Activated naive CD4-positive, alpha-beta T cell treated with anti-CD3 and anti-CD28 coated beads, Interleukin-2, amount 50 U/mL, for 24 hours (primary cell): ENCODE data around the gene ATF4.
A peak's percentile ranks its signal among the peaks of the same experiment; 100 is the strongest.

Experiments used
- H3K27ac Mint-ChIP-seq: one replicate; pipeline ENCODE4 v1.8.0; 2021; ENCODE audit warnings: mild to moderate bottlenecking, mixed read lengths
- H3K27me3 Mint-ChIP-seq: one replicate; pipeline ENCODE4 v1.8.0; 2021; ENCODE audit warnings: mixed read lengths
- H3K36me3 Mint-ChIP-seq: one replicate; pipeline ENCODE4 v1.8.0; 2021; ENCODE audit warnings: mixed read lengths
- H3K4me1 Mint-ChIP-seq: one replicate; pipeline ENCODE4 v1.8.0; 2021; ENCODE audit warnings: mixed read lengths
- H3K4me3 Mint-ChIP-seq: one replicate; pipeline ENCODE4 v1.8.0; 2021; ENCODE audit warnings: mild to moderate bottlenecking, mixed read lengths
- H3K9me3 Mint-ChIP-seq: one replicate; pipeline ENCODE4 v1.8.0; 2021; ENCODE audit warnings: mixed read lengths

The ATF4 gene

DNA sequence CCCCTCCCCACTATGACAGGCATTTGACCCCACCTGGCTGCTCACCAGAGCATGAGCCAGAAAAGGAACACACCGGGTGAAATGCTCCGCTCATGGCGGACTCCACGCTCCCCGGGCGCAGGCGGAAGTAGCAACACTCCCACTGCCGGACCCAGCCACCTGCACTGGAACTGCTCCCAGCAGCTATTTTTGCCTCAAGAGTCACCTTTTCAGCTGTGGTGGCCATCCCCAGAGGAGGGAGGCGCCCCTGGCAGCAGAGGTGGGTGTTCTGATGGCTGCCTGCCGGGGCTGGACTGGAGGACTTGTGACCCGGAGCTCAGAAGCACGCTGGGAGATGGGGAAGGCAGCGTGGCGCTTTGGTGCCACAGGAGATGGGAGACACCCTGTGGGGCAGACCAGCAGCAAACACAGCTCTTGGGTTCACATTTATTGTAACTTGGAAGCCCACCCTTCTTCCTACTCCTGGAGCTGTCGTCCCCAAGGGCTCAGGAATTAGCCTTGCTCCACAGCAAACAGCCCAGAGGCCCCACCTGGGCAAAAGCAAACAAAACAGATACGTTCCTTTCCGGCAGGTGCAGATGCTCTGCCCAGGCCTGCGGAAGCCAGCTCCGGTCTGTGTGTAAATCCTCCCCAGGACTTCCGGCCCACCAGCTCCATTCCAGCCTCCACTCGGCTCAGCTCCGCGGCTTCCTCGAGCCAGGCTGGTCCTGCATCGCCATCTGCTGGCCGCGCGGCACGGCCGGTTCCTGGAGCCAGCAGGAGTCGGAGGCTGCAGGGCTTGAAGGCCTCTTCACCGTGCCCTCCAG, 8.5 kb downstream of the ATF4 start:
- Mint-ChIP-seq H3K4me1 (peaks cover 79% of the 10 kb centered on the region), H3K27me3 (no peaks in the 10 kb centered on the region), H3K36me3 (peaks cover 28% of the 10 kb centered on the region), H3K9me3 (no peaks in the 10 kb centered on the region), H3K27ac (peak overlapping the region; percentile 91), H3K4me3 (peak overlapping the region; percentile 92)

DNA sequence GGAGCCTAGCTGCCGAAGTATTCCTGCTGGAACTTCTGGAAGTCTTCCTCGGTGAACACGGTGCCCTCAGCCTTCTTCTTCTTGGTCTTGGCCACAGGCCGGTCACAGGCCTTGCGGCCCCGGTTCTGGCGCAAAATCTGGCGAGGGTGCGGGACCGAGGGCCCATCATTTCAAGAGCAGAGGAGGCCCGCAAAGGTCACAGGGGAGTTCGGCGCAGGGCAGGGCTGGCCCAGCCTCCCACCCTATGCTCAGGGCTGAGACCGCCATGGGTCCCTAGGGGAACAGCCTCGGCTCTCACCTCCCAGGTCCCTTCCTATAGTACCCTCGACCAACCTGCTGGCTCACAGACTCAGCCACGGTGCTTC, 9.1 kb downstream of the ATF4 start:
- H3K4me1 Mint-ChIP-seq: peaks cover 77% of the 10 kb centered on the region
- H3K27me3 Mint-ChIP-seq: no peaks in the 10 kb centered on the region
- no peaks in the 10 kb centered on the region for H3K9me3 Mint-ChIP-seq
- peaks cover 28% of the 10 kb centered on the region for H3K36me3 Mint-ChIP-seq
- no peak overlapping the region for H3K27ac Mint-ChIP-seq
- H3K4me3 Mint-ChIP-seq: peak overlapping the region; percentile 92

GRCh38 chr22:39530116-39530515, 9.8 kb downstream of the ATF4 start:
- H3K36me3 Mint-ChIP-seq: peaks cover 24% of the 10 kb centered on the region
- H3K27me3 Mint-ChIP-seq: no peaks in the 10 kb centered on the region
- peaks cover 72% of the 10 kb centered on the region for H3K4me1 Mint-ChIP-seq
- no peak overlapping the region for H3K27ac Mint-ChIP-seq
- H3K4me3 Mint-ChIP-seq: peak overlapping the region; percentile 92
- no peaks in the 10 kb centered on the region for H3K9me3 Mint-ChIP-seq

GRCh38 chr22:39530692-39531331, 10.4 kb downstream of the ATF4 start:
- Mint-ChIP-seq H3K4me1 (peaks cover 66% of the 10 kb centered on the region), H3K27me3 (no peaks in the 10 kb centered on the region), H3K27ac (peak overlapping the region; percentile 75), H3K9me3 (no peaks in the 10 kb centered on the region), H3K4me3 (peak overlapping the region; percentile 92), H3K36me3 (peaks cover 21% of the 10 kb centered on the region)

GRCh38 chr22:39532215-39533073, 12.1 kb downstream of the ATF4 start, which contains the start of gene RPS19BP1:
Gene RPS19BP1, minus strand, starts transcription at chr22:39532748. Its CDS starts 10 bp downstream, at chr22:39532738.
- no peaks in the 10 kb centered on the region for H3K27me3 Mint-ChIP-seq
- no peaks in the 10 kb centered on the region for H3K9me3 Mint-ChIP-seq
- peak within 1 kb of the TSS; percentile 96 for H3K27ac Mint-ChIP-seq
- H3K36me3 Mint-ChIP-seq: peaks cover 19% of the 10 kb centered on the region
- peak within 1 kb of the TSS; percentile 92 for H3K4me3 Mint-ChIP-seq
- peaks cover 54% of the 10 kb centered on the region for H3K4me1 Mint-ChIP-seq

DNA sequence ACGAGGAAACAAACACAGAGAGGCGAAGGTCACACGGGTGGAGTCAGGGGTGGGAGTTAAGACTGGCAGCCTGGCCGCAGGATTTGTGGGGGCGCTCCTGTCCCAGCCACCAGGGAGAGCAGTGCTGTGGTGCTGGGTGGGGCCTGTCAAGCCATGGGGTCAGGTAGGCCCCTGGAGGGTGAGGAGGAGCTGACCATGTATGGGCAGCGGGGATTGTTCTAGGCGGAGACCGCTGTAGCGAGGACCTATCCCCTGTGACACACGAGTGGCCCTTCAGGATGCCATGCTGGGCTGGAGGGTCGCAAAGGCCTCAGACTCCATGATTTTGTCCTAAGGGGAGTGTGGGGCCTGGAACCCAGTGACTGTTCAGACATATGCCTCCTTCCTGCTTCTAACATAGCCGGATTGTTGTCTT, 13.7 kb downstream of the ATF4 start:
- Mint-ChIP-seq H3K27me3 (no peaks in the 10 kb centered on the region), H3K27ac (no peak overlapping the region), H3K9me3 (no peaks in the 10 kb centered on the region), H3K4me3 (no peak overlapping the region), H3K4me1 (peaks cover 37% of the 10 kb centered on the region), H3K36me3 (peaks cover 17% of the 10 kb centered on the region)

- no peak overlapping the region for H3K27ac Mint-ChIP-seq
- no peaks in the 10 kb centered on the region for H3K9me3 Mint-ChIP-seq
- H3K36me3 Mint-ChIP-seq: peaks cover 16% of the 10 kb centered on the region
- H3K27me3 Mint-ChIP-seq: no peaks in the 10 kb centered on the region
- peaks cover 31% of the 10 kb centered on the region for H3K4me1 Mint-ChIP-seq
- no peak overlapping the region for H3K4me3 Mint-ChIP-seq
Measured at GRCh38 chr22:39534591-39535356, 14.4 kb downstream of the ATF4 start.

DNA sequence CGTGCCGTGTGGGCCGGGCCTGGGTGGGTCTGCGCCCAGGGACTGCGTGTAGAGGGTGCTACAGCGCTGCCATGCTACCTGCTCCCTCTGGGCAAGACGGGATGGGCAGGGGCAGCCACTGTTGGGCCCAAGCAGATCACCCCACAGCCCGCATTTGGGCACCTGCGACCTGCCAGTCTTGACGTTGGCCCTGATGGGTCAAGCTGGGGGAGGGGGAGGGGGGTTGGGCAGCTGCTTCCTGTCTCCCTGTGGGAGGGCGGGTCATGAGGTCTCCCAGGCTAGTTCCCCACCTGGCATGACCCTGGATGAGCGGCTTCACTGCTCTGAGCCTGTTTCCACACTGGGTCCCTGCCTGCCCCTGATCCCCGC, 15.0 kb downstream of the ATF4 start:
- Mint-ChIP-seq H3K27me3 (no peaks in the 10 kb centered on the region), H3K27ac (no peak overlapping the region), H3K9me3 (no peaks in the 10 kb centered on the region), H3K4me1 (peaks cover 25% of the 10 kb centered on the region), H3K36me3 (peaks cover 12% of the 10 kb centered on the region), H3K4me3 (no peak overlapping the region)

DNA sequence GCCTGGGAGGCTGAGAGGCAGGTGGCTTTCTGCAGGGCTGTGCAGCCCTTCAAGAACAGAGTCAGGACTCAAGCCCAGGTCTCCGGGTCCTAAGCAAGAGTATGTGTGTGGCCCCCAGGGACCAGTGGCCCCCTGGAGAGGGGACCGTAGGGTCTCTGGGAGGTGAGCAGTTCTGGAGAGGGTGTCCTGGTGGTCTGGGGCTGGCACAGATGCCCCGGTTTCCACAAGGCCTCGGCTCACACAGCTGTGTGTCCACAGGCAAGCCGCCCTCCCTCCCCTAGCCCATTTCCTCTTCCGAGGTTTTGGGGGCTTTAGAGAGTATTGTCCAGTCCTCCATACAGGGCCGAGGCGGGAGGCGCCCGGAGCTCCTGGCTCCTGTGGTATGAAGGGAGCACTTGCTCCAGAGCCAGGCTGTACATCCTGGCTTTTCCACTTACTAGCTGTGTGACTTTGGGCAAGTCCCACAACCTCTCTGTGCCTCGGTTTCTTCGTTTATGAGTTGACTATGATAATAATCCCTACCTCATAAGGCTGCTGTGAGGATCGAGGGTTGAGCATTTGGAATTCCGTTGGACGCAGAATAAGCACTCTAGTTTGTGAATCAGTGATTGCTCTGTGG, 15.6 kb downstream of the ATF4 start:
- H3K27me3 Mint-ChIP-seq: no peaks in the 10 kb centered on the region
- no peak overlapping the region for H3K27ac Mint-ChIP-seq
- H3K36me3 Mint-ChIP-seq: peaks cover 8% of the 10 kb centered on the region
- no peak overlapping the region for H3K4me3 Mint-ChIP-seq
- H3K9me3 Mint-ChIP-seq: no peaks in the 10 kb centered on the region
- peaks cover 19% of the 10 kb centered on the region for H3K4me1 Mint-ChIP-seq

DNA sequence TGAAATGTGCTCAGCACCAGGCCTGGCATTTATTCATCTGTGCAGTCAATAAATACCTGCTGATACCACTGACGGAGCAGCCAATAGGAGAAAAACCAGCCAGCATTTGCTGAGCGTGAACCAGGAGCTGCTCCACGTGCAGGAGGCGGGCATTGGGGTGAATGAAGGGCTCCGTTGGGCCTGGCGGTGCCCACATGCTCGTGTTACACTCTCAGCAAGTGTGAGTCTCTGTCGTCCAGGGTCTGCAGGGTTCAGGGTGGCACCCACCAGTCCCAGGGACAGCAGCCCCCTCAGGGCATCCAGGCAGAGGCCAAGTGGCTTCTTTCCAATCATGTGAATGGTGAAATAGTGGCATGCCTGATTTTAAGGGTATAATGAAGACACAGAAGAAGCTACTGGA, 16.3 kb downstream of the ATF4 start:
- Mint-ChIP-seq H3K27me3 (no peaks in the 10 kb centered on the region), H3K9me3 (no peaks in the 10 kb centered on the region), H3K36me3 (peaks cover 4% of the 10 kb centered on the region), H3K27ac (no peak overlapping the region), H3K4me1 (peaks cover 11% of the 10 kb centered on the region), H3K4me3 (no peak overlapping the region)

DNA sequence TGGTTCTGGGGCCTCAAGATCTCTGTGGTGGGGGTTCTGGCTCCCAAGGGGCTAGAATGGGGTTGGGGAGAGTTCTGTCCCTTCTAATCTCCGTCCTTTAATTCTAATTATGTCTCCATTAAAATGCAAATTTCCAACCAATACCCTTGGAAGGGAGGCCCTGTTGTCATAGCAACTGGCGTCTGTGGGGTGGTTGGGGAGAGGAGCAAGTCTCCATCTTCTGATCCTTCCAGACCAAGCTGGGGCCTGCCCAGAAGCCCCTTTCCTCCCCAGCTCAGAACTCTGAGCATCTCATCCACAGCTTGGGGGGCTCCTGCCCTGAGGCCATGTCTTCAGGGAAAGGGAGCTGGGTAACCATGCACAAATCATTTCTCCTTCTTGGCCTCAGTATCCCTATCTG, 17.6 kb downstream of the ATF4 start:
- H3K4me3 Mint-ChIP-seq: no peak overlapping the region
- H3K36me3 Mint-ChIP-seq: no peaks in the 10 kb centered on the region
- peaks cover 5% of the 10 kb centered on the region for H3K4me1 Mint-ChIP-seq
- no peak overlapping the region for H3K27ac Mint-ChIP-seq
- H3K27me3 Mint-ChIP-seq: peaks cover under 1% of the 10 kb centered on the region
- H3K9me3 Mint-ChIP-seq: no peaks in the 10 kb centered on the region

DNA sequence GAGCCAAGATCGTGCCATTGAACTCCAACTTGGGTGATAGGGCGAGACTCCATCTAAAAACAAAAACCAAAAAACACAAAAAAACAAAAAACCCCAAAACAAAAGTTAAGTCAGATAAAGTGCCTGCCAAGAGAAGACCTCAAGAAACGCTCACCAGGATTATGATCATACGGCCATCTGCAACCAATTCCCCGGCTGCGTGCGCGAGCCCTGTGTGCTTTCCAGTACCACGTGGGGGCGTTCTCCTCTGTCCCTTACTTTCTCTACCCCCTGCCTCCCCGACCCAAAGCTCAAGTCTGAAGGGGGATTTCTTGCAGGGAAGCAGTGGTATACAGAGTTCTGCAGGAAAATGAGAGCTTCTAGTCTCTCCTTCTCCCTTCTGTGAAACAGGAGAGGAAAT, 22.7 kb downstream of the ATF4 start:
- H3K4me1 Mint-ChIP-seq: peaks cover 19% of the 10 kb centered on the region
- H3K9me3 Mint-ChIP-seq: no peaks in the 10 kb centered on the region

DNA sequence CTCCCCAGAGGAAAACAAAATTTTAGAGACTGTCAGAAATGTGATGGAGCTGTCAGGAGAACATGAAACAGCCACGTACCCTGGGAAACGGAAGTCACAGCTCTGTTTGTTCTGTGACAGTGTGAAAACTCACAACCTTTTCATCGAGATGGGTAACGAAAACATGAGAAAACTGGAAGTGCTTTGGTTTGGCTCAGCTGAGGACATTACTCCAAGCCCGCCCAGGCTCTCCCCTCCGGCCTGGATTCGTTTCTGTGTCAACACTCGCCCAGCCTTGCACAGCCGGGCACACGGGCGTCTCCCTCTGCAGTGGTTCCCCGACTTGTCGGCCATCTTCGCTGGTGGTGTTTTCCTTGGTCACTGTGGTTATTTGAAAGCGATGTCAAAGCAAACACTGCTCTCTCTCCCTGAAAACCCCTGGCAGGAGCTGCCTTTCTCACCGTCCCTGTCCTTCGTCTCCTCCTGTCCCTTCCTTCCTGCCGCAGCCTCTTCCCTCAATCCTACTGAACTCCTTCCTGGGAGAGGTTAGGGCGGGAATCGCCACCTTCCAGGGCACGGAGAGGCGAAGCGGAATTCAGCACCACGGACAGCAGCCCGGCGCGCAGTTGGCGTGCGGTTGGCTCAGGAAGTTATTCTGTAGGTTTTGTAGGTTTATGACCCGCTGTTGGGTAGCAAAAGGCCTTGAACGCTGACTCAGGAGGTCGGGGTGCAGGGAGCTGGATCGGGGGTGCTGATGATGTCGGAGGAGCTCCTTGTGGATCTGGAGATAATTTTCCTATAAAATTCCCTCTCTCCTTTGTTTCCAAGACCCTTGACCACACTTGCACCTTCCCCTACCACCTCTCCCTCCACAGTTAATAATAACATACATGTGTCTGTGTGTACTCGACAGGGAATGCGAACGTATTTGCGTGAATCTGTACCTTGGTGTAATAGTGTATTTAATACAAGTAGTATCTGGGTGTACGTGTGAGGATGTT, 25.3 kb downstream of the ATF4 start:
- Mint-ChIP-seq H3K4me3 (peak overlapping the region; percentile 60), H3K27me3 (peaks cover 18% of the 10 kb centered on the region), H3K27ac (peak overlapping the region; percentile 65), H3K4me1 (peaks cover 19% of the 10 kb centered on the region), H3K9me3 (no peaks in the 10 kb centered on the region), H3K36me3 (peaks cover 2% of the 10 kb centered on the region)

More for the DNA sequence above, 22.7 kb downstream of the ATF4 start:
- Mint-ChIP-seq H3K27me3 (peaks cover 18% of the 10 kb centered on the region), H3K36me3 (peaks cover 2% of the 10 kb centered on the region), H3K4me3 (no peak overlapping the region), H3K27ac (no peak overlapping the region)
